HUDEP-2 (cell line): ENCODE results near the gene IP6K2.
A peak's percentile ranks its signal among the peaks of the same experiment; 100 is the strongest.

Experiments used
- DNase-seq, 76 experiments: peaks; one replicate each; lab custom pipeline; 2025; ENCODE audit not compliant: unreplicated experiment in 76 of 76; lab: John Stamatoyannopoulos, UW

The IP6K2 gene

DNA sequence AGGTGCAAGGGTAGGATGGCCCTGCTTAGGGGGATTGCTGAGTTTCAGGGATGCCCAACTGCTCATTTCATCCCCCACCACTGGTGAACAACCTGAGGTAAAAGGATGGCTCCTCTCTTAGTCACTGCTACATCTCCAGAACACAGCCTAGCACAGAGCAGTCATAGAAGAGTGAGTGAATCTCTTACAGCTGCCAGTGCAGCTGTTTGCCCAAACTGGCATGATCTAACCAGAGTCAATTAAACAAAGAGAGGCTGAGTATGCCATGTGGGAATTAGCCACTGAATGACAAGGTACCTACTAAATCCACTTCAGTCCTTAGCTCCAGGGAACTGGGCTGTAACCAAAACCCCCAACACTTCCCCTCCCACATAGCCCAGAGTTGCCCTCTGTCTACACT, 24.5 kb downstream of the IP6K2 start:
- DNase-seq, result no peak

DNA sequence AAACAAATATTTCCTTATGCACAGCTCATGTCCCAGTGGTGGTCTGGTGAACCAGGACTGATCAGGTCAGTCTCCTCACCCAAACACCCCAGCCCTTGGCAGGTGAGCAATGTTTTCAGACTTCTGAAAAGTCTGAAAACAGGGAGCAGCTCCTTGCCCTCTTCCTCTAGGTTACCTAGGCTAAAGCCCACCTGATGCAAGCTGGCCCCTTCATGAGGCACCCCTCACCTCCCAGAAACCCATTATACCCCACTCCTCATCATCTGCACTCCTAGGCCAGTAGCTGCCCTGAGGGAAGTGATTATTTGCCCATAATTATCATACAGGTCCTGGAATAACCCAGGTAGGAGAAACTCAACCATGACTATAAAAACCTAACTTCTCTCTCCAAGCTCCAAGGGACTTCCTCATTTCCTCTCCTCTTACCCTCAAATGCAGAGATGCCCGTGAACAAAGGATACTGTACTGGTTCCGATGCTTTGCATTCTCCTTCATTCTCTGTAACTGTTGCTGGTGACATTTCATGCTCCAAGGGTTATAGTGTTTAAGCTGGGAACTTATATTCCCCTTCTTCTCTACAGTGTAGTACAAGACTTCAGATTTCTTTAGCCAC, 26.1 kb downstream of the IP6K2 start:
- DNase-seq, result no peak

DNA sequence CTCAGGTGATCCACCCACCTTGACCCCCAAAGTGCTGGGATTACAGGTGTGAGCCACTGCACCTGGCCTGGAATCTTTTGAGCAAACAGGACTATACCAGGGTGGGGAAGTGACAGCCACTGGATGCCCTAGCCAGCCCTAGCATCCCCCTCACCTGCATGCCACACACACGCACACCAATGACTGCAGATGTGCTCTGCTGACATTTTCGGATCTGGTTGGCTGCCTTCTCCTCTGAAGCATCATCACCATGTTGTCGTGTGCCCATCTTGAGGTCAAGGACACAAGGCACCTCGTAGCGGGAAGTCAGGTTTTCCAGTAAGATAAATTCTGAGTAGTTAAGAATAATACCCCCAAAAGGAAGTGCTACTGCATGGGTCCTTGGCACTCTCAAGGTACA, 27.6 kb downstream of the IP6K2 start:
- no peak for DNase-seq

DNA sequence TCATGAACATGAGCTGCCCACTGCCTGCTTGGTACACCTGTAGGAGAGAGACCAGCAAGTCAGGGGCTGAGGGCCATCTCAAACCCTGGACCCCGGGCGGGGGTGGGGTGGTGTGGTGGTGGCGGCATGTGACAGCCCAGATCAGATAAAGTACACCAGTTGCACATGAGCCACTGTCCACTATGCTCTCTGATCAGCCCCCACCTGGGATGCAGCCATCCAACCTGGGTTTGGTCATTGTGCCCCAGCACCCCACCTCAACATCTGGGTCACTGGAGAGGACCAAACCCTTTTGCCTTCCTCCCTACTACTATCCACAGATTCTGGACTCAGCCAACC, 28.3 kb downstream of the IP6K2 start:
- no peak for DNase-seq

DNA sequence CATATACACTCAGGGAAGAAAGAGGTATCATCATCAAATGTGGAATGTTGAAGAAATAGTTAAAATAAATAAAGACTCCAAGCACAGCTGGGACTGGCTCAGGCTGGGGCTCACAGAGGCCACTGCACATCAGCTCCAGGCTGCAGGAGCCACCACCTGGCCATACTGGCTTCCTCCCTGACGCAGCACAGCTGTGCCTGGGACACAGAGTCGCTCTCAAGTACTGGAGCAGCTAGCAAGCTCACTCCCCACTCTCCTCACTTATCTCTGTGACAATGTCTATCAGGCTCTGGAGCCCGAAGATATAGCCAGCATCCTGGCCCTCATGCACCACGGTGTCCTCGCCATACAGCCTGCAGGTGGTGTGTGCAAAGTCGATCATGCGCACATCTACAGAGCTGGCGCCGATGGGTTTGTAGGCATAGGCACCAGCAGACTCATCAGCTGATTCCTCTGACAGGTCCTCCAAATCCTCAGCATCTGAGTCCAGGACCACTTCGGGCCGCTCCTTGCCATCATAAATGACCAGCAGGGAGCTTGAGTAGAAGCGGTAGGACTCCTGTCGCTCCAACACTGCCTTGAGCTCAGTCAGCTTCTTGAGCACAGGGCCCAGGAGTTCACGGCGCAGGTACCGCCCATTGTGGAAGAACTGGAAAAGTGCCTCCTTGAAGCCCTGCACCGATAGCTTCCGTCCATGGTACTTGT, 28.8 kb downstream of the IP6K2 start:
- peak in 1 of 76 experiments; percentile 10 for DNase-seq

DNA sequence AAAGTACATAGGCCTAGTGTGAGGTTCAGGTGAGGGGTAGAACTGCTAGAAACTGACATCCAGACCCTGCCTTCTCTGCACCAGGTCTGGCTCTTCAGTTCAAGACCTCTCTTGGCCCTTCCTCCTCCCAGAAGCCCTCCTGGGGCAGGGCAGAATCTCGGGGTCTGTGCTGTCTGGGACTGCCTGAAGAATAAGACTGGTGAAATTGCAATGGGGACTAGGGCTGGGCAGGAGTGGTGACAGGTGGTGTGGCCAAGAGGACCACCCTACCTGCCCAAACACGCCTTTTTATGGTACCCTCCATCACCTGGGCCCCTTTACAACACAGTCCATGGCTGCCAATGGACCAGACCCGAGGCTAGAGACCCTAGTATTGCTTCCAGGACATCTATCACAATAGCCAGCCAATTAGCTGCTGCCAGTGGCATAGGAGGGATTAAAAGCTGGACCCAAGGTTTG, 29.8 kb downstream of the IP6K2 start:
- DNase-seq, result no peak

DNA sequence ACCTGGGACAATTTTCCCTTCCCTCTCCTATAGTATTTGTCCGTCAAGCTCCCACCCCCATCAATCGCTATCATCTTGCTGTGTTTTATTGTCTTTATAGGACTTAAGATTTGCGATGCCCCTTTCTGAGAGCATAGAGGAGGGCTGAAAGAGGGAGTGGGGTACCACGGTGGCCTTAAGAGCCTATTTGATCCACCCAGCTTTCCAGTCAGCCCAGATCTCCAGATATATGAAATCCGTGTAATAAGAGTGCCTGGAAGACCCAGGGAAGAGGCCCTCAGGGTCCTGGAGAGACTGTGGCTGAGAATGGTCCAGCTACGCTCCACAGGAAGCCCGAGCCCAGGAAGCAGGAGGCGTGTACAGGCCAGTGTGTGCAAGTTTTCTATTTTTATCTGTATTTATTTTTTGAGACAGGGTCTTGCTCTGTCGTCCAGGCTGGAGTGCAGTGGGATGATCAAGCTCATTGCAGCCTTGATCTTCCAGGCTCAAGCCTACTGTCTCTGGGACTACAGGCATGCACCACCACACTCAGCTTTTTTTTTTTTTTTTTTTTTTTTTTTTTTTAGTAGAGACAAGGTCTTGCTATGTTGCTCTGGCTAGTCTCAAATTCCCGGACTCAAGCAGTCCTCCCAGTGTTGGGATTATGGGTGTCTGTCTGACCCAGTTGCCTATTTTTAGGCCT, 30.3 kb downstream of the IP6K2 start:
- DNase-seq, result no peak

DNA sequence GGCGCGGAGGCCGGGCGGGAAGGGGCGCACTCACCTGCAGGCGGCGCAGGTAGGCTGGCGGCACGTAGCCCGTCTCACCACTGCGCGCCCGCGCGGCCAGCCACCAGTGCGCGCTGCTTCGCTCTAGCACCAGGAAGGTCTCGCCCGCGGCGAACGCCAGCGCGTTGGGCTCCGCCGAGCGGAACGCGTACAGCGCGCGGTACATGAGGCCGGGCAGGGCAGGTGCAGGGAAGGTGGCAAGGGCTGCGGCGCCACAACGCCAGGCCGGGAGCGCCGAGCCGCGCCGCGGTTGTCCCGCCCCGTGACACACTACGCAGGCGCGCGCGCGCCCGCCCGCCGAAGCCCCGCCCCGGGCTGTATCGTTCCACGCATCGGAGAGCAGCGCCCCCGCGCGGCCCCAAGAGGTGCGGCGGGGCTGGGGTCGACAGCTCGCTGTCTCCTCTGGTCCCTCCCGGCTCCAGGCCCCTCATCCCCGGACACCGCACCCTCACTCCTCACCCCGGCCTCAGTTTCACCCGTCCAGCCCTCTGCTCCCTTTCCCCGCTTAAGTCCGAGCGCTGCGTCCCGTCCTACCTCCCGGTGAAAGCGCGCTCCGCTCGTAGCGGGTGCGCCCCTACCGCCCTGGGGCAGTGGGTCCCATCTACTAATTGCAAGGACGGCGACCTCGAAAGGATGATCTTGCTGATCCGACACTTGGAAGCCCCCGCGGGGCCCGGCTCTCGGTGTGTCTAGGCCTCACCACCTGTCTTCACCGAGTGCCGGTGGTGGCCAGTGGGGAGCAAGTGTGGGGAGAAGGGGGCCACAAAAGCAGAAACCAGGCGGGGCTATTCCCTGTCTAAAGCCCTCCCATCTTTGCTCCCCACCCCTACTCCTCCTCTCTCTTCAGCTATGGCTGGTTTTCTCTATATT, 31.2 kb downstream of the IP6K2 start, which contains the start of gene NCKIPSD:
NCKIPSD (minus strand) TSS at position 313 of the 909 bp plus-strand sequence; CDS start at position 205, 108 bp downstream.
- peak in 71 of 76 experiments; percentile 15 to 90 (median 75) for DNase-seq

DNA sequence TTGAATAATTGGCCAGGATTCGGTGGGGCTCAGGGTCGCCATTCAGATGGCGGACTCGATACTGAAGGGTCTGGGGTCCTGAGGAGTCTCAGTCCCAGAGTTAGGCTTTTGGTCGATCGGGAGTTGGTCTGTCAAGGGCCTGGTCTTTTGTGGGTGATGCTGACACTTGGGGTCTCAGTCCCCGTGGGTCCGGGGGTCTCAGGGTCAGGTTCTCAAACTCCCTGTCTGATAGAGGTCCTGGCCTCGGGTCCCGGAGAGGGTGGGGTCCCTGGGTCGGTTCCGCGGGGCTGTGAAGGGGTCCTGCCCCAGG, 31.8 kb downstream of the IP6K2 start:
- no peak for DNase-seq

DNA sequence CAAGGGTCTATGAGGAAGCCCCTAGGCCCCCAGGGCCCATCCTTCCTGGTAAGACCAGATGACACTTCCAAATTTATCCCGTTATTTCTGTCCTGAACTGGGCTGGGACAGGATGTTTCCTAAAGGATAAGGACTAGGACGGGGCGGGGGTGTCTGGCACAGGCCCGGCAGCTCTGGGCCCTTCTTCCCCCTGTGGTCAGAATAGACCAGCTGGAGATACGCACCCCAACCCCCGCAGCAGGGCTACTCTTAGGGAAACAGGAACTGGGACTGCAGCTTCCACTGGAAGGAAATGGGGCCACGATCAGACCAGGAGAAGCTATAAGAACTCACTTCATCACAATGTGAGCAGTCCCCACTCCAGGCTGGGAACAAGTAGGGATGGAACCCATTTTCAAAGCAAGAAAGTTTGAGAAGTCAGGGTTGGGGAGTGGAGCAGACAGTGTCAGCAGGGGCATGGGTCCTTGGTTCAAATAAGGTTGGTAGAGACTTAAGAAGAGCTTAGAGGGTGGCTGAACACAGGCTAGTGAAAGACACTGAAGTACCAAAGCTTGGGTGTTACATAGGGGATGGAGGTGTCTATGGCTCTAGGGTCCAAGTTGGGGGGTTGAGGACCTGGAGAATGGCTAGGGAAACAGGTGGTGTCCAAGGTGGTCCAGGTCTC, 32.4 kb downstream of the IP6K2 start:
- DNase-seq, result peak in 1 of 76 experiments; percentile 17

DNA sequence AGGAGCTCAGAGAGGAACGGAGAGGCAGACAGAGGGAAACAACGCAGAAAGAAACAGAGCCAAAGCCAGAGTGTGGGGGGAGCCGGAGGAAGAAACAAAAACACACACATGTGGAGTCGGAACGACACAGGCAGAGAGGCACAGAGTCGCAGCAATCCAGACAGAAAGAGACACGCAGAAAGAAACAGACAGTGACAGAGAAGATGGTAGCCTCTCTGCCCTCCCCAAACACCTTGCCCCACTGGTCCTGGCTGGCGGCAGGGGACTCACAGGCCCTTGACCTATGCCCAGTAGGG, 33.0 kb downstream of the IP6K2 start:
- no peak for DNase-seq

DNA sequence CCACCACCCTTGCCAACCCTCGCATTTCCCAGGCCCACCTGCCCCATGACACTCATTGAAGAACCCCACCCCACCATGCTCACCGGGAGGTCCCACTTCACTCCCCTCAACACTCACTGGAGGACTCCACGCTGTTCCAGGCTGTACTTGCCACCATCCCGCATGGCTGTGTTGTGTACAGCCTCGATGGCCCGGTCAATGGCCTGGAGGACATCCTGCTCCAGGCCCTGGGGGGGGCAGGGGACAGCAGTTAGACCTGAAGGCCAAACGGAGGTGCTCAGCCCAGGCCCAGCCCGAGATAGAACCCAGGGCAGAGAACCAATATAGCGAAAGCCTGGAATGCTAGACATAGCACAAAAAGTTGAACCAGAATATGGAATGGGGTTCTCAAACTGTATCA, 34.2 kb downstream of the IP6K2 start:
- DNase-seq, result no peak

DNA sequence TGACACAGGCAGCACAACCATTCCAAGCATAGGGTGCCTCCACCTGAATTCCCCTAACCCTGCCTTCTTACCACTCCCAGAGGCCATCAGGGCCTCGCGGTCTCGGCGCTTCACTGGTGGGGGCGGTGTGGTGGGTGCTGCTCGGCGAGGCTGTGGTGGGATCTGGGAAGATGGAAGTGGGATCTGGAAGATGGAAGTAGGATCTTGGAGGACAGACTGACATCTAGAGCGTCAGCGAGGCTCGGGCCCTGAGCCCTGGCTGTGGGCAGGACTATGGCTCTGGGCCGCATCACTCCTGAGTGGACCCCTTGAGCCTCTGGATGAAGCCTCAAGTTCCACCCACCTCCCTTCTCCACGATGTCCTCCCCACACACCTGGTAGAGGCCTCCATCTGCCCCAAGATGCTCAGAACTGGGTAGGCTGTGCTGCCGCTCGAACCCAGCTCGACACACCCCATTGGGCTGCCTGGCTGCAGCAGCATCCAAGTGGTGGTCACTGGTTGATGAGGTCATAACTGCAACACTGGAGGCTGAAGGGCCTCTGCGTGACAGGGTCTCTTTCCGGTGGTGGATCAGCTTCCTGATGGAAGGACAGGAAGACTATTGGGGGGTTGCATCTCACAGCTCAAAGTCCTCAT, 34.9 kb downstream of the IP6K2 start:
- DNase-seq, result no peak

DNA sequence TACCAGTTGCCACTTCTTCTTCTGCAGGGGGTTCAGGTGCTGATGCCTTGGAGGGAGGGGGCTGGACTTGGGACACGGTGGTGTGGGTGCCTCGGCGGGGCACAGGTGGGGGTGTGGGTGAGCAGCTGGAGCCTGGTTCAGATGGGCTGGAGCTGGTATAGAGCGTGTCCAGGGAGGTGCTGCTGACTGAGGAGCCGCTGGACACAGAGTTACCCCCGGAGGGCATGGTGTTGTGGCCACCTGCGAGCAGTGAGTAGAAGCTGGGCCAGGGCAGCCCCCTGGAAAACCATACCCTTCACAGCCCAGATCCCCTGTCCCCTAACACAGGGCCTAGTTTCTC, 35.5 kb downstream of the IP6K2 start:
- no peak for DNase-seq

DNA sequence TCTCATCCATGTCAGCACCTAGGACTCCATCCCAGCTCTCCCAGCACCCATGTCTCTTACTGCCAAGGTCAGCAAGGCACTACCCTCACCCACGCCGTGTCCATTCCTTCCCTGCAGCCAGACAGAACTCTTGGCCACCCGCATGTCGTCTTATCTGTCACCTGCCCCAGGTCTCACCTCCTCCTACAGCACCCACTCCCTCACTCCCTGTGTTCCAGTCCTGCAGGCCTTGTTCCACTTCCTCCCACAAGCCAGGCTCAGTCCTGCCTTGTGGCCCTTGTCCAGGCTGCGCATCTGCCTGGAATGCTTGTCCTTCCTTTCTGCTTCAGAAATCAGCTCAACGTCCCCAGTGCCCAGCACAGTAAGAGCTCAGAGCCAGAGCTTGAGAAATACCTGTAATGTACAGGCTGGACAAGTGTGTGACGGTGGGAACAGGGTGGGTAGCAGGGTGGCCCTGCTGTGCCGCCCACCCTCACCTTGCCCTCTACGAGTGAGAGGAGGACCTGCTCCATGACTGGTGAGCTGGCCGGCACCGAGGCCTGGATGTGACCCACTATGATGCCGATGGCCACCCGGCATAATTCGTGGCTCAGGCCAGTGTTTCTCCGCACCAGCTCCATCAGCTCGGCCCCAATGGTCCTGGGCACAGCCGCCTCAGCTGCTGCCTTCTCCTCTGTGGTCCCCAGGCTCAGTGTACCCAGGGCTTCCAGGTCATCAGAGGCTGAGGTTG, 36.0 kb downstream of the IP6K2 start:
- DNase-seq, result no peak

DNA sequence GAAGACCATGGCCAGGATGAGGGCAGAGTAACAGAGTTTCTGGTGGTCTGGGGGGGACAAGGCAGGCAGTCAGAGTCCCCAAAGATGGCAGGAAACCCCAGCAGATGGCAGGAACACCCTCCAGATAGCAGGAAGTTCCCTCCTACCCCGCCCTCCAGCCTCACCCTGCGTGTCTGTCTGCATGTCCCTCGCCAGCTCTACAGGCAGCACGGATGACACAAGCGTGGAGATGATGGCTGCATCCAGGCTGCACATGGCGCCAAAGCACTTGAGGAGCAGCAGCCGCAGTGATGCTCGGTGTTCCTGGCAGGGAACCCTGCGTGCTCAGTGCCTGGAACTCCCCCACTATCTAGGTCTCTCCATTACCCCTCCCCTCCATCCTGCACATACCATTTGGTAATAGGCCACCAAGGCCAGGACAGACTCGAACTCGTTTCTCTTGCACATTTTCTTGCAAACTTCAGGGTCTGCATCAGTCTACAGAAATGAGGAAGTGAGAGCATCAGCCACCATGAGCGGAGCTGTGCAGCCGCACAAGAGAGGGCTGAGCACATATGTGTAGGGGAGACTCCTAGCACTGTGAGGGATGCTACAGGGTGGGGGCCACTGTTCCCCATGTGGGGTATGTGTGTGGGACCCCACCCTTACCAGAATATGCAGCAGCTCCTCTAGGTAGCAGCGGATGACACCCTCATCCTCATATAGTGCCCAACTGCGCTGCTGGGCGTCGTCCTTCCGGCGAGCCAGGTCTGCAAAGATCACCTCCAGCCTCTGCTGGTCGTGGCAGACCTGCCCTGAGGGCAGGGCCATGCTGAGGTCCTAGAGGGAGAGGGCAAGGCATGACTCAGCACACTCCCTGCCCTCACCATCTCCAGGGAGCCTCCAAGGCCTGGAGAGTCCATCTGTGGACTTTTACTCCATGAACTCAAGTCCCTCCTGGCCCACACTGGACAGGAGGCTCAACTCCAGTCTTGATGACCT, 37.3 kb downstream of the IP6K2 start:
- DNase-seq, result no peak

DNA sequence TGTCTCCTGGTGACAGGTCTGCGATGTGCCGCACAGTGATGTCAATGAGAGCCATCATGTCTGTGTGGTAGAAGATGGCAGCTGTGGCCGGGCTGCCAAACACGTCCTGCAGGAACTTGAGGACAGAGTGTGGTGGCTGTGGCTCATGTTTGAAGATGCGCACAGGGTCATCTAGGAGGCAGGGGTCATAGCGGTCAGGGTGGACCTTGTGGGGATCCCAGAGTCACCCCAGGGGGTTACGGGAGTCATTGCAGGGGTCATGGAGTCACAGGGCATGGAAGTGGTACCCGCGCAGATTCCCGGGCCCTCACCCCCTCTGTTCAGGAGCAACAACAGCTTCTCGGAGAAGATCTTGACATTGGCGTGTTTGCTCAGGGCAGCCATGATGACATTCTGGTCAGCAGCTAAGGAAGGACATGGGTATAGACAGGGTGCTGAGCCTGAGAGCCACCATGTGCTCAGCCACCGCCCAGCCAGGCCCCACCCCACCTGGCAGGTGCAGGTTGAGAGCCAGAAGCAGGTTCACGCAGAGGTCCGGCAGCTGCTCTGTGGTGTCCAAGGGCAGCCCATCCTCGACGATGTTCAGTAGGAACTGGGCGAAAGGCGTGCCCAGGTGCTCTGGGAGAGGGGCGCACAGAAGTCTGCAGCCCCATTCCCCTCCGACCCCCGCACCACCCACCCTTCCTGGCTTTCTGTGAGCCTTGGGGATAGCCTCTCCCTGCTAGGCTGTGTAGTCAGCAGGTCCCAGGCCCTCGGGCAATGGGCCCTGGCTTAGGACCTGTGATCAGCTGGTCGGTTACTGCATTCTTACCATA, 38.2 kb downstream of the IP6K2 start:
- no peak for DNase-seq

DNA sequence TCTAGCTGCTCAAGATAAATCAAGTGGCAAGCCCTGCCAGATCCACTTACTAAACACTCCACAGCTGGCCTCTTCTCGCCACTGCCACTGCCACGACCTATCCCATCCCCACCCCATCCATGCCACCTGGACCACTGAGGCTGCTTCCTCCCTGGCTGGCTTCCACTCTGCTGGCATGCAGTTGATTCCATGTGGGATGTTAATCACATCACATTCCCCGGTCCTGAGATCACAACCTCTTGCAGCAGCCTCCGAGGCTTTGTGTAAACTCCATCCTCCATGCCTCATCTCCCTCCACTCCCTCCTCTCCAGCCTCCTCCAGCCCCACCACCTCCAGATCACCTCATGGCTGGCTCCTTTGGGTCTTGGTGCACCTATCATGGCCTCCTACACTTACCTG, 39.0 kb downstream of the IP6K2 start:
- DNase-seq, result no peak
